HG03108 (cell line): ENCODE measurements around the gene ZNF3.

Source experiments
- ATAC-seq: cut with Tn5 transposase; IDR thresholded peaks from one replicate; pipeline ENCODE4 v1.9.1; 2021; ENCODE audit warnings: moderate library complexity; ENCODE audit not compliant: unreplicated experiment

The ZNF3 gene

DNA sequence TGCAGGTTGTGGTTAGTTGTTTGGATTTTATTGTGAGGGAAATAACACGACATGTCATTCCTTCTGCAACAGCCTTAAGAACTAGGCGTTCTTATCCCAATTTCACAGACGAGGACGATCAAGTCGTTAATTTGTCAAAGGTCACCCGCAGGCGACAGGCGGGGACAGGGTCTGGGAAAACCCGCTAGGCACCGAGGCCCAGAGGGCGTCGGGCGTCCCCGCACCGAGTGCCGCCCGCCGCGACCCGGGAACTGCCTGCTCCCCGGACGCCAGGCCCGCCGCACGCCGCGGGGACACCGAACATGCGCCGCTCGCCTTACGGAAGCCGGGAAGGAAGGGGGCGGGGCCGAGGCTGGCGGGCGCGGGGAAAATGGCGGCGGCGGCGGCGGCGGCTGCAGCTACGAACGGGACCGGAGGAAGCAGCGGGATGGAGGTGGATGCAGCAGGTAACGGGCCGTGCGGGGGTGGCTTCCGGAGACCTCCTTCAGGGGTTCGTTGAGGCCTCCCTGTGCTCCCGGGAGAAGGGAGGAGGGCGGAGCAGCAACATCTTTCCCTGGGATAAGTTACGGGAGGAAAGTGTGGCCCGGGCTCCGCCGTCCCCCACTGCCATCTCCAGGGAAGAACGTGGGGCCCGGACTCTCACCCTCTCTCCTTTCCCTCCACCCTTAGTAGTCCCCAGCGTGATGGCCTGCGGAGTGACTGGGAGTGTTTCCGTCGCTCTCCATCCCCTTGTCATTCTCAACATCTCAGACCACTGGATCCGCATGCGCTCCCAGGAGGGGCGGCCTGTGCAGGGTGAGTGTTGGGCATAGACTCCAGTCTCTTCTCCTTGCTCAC, 7.3 kb upstream of the ZNF3 start, which contains the start of gene COPS6:
Gene COPS6, plus strand, starts transcription at position 349 of the 837 bp plus-strand sequence. Its CDS starts 22 bp downstream, at position 371.
- ATAC-seq, result no peak

DNA sequence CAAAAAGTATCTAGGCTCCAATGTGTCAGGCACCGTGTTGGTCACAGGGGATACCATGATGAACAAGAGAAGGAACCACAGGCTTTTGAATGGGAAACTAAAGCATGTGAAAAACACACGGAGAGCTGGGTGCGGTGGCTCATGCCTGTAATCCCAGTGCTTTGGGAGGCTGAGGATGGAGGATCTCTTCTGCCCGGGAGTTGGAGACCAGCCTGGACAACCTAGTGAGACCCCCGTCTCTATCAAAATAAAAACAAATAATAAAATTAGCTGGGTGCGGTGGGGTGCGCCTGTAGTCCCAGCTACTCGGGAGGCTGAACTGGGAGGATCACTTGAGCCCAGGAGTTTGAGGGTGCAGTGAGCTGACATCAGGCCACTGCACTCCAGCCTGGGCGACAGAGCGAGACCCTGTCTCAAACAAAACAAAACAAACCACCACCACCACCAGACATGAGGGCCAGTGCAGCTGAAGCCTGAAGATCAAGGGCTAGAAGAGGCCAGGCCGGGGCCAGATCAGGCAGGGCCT, 6.6 kb upstream of the ZNF3 start:
- ATAC-seq, result no peak

GRCh38 chr7:100087055-100087750, 5.7 kb upstream of the ZNF3 start:
- ATAC-seq, result no peak

GRCh38 chr7:100085515-100085914, 4.0 kb upstream of the ZNF3 start:
- ATAC-seq, result no peak

DNA sequence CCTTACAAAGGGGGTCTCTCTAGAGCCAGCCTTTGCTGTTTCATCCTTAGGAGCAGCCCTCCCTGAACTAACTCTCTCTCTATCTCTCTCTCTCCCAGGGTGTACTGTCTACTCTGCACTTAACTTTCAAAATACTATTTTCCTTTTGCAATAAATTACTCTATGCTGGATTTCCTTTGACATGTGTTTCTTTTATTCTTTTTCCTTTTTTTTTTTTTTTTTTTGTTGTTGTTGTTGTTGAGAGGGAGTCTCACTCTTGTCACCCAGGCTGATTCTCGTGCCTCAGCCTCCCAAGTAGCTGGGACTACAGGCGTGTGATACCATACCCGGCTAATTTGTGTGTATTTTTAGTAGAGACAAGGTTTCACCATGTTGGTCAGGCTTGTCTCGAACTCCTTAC, 1.5 kb upstream of the ZNF3 start:
- no peak for ATAC-seq

DNA sequence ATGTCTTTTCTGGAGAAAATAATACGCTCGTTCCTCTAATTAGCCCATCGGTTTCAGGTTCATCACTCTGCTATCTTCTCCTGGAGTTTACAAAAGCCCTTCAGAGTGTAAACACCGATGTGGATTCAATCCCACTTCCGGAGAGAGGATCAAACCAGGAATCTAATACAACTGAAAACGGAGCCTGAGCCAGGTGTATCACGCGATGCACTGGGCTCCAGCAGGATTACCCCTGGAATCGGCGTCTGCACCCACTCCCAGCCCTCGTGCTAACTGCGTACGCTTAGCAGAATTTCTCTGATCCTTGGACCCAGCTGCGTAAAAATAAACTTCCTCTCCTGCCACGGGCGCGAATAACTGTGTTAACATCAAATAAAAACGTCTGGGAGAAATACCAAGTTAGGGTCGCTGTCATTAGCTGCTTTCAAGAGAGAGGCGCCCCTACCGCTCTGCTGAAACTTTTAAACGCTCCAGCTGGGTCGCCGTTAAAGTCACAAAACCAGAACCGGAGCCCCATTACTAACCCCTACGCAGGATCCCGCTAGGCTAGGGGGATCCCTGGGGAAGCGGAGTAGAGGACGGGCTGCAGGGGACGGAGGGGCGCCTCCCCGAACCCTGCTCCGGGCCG, 502 bp downstream of the ZNF3 start:
- ATAC-seq, result no peak

DNA sequence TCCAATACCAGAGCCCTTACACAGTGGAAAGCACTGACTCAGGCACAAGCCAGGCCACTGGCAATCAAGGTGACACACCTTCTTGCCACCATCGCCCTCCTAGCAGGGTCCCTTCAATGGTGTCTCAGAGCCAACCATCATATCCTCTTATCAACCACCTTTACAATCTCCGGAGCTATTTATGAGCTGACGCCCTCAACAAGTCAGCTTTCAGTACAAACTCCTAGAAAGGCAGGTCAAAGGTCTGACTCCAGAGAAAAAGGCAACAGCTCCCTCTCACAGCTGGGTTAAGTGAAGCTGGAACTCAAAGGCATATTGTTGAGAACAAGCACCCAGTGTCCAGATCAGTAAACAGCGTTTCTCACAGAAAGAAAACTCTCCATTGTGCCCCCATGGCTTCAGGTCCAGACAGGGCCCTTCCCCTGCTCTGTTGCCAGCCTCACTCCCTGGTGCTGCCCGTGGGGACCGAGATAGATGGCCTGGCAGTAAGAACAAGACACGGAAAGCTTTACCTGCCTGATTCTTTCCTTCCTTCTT, 2.4 kb downstream of the ZNF3 start:
- no peak for ATAC-seq

DNA sequence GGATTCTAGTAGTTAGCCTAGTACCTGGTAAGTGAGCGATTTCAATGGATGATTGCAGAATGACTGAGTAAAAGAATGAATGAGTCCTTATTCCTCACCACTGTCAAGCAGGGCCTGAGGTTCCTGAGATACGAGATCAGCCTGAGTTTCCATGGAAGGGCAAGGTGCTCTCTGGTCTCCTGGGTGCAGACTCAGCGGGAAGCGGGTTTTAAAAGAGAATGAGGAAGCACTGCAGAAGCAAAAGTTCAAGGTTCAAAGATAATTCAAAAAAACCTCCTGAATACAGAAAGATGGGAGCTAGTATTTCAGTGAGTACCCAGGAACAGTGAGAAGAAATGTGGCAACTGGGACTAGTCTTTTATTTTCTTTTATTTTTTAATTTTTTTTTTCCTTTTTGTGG, 4.3 kb downstream of the ZNF3 start:
- ATAC-seq, result no peak

- no peak for ATAC-seq
Observed at GRCh38 chr7:100075418-100075817, 6.1 kb downstream of the ZNF3 start.

DNA sequence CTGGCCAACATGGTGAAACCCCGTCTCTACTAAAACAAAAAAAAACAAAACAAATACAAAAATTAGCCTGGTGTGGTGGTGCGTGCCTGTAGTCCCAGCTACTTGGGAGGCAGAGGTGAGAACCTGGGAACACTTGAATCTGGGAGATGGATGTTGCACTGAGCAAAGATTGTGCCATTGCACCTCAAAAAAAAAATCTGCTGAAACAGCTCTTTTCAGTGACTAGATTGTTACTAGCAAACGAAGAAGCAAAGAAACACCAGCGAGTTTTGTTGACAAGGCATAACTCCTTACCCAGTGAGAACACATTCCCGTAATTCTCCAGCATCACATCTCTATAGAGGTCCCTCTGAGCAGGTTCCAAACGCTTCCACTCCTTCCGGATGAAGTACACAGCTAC, 6.7 kb downstream of the ZNF3 start:
- no peak for ATAC-seq

DNA sequence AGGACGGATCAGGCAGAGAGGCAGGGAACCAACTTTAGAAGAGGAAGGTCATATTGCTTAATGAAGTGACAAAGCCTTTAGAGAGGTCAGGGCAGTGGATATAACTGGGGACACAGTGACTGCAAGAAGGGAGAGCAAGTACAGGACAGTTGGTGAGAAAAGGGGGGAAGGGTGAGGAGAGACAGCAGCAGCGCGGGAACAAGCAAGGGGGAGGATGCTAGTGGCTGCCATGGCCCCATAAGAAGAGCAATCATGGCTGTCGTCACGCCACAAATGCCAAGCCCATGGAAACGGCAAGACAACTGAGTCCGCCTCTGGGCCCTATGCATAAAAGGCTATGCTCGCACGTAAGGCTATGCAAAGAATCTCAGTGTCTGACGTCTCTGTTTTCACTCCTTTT, 9.1 kb downstream of the ZNF3 start:
- no peak for ATAC-seq

GRCh38 chr7:100071018-100071723, 10.4 kb downstream of the ZNF3 start:
- ATAC-seq, result no peak

GRCh38 chr7:100069991-100070390, 11.5 kb downstream of the ZNF3 start:
- no peak for ATAC-seq

DNA sequence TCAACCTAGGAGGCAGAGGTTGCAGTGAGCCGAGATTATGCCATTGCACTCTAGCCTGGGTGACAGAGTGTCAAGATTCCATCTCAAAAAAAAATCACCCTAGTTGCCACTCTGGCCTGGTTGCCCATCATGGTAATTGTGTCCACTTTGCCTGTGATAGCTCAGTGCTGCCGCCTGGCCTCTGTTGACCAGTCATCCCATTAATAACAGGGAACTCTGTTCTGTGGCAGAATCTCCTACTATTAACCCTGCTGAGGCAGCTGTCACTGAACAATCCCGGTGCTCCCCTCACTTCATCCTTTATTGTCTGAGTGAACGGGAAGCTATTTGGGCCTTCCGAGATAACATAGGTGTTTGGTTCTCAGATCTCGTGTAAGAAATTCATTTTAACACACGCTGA, 14.6 kb downstream of the ZNF3 start:
- no peak for ATAC-seq

GRCh38 chr7:100065452-100066186, 15.9 kb downstream of the ZNF3 start:
- no peak for ATAC-seq

GRCh38 chr7:100064162-100064561, 17.4 kb downstream of the ZNF3 start:
- ATAC-seq, result no peak

GRCh38 chr7:100063376-100063775, 18.1 kb downstream of the ZNF3 start:
- ATAC-seq, result no peak

- ATAC-seq, result no peak
Observed at GRCh38 chr7:100061518-100062193, 19.9 kb downstream of the ZNF3 start.

GRCh38 chr7:100059251-100059739, 22.2 kb downstream of the ZNF3 start:
- ATAC-seq, result no peak
